Cardiac fibroblast (primary cell): ENCODE data around the gene LTA4H.

ENCODE experiments used
- DNase-seq, 2 donors: peaks; one replicate each; pipeline versions ENCODE4 v3.0.0 to v3.0.0-alpha.2; 2010; ENCODE audit warnings: low read depth in 2 of 2
- H3K4me3 ChIP-seq, 2 donors: replicated peaks in 1 of 2; 1 replicate in 1 of 2; 2 replicates in 1 of 2; pipeline ENCODE4 v1.5.1; 2011; ENCODE audit warnings: low read depth in 2 of 2, low read length in 2 of 2, mild to moderate bottlenecking in 2 of 2, moderate library complexity in 1 of 2
- CTCF ChIP-seq: IDR thresholded peaks from one replicate; pipeline ENCODE4 v1.5.1; 2011; ENCODE audit warnings: low read depth, mild to moderate bottlenecking, low read length, inconsistent platforms

Gene LTA4H

GRCh38 chr12:95997911-95998510 lies 37.4 kb downstream of the LTA4H start:
- no peak for TF ChIP-seq CTCF
- no peak overlapping the region for H3K4me3 ChIP-seq
- peak in 1 of 2 donors; percentile 3 for DNase-seq

- no peak overlapping the region for H3K4me3 ChIP-seq
- DNase-seq = no peak
- no peak for TF ChIP-seq CTCF
These were observed 38.1 kb downstream of the LTA4H start for GRCh38 chr12:95997276-95997675.

- no peak for TF ChIP-seq CTCF
- DNase-seq = peak; percentile 26 to 38
These were observed 39.2 kb downstream of the LTA4H start, which contains the start of gene HAL for GRCh38 chr12:95996034-95996658. Gene HAL (minus strand): TSS chr12:95996344. CDS start chr12:95995910, 434 bp downstream.

GRCh38 chr12:95995238-95996031 lies 40.0 kb downstream of the LTA4H start:
- no peak overlapping the region for H3K4me3 ChIP-seq
- no peak for DNase-seq
- TF ChIP-seq CTCF = no peak

More at GRCh38 chr12:95996034-95996658, 39.2 kb downstream of the LTA4H start, which contains the start of gene HAL:
- no peak within 1 kb of the TSS for H3K4me3 ChIP-seq

GRCh38 chr12:95994476-95994875 lies 40.9 kb downstream of the LTA4H start:
- no peak overlapping the region for H3K4me3 ChIP-seq
- no peak for DNase-seq
- TF ChIP-seq CTCF = no peak

- DNase-seq = no peak
- H3K4me3 ChIP-seq = no peak overlapping the region
- TF ChIP-seq CTCF = no peak
These were observed 41.5 kb downstream of the LTA4H start for GRCh38 chr12:95993907-95994306.
